GM19395 (cell line): ENCODE data around the gene CCR6.
A peak's percentile ranks its signal among the peaks of the same experiment; 100 is the strongest.
"Not testable (repeated sequence)": the region's sequence is repeated elsewhere in the genome, so short reads cannot be mapped to it uniquely, and the experiment has no call there.

ENCODE experiments used
- ATAC-seq: cut with Tn5 transposase; IDR thresholded peaks from one replicate; pipeline ENCODE4 v1.9.1; 2021; ENCODE audit warnings: mild to moderate bottlenecking, moderate library complexity; ENCODE audit not compliant: unreplicated experiment

Gene CCR6

DNA sequence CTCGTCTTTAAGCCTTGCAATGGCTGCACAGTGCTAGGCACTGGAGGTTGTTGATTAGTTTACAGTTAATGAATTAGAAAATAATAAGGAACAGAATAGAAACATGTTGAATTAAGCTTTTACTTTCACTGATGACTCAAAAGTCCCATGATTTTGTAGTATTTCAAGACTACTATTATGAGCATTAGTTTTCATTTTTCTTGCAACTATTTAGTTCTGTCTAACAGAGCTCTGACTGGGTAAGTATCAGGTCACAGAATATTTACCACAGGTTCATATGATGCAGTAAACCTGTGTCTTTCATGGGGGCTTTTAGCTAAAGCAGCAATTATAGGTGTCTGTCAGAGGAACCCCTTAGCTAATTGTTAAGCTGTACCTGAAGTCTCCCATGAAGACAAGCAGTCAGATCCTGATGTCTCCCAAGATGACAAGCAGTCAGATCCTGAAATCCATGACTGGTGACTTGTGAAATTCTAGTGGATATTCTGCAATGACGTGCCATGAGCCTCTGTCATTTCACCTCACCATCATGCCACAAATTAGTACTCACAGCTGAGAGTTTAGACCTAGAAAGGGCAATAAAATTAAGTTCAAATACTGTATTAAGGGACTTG is 43.1 kb downstream of the CCR6 start:
- no peak for ATAC-seq

GRCh38 chr6:167167699-167168098 is 44.8 kb downstream of the CCR6 start:
- not testable (repeated sequence) for ATAC-seq

GRCh38 chr6:167168296-167168695 is 45.4 kb downstream of the CCR6 start:
- not testable (repeated sequence) for ATAC-seq

- ATAC-seq: not testable (repeated sequence)
These were observed 47.0 kb downstream of the CCR6 start for GRCh38 chr6:167169867-167170266.

GRCh38 chr6:167171300-167171699 is 48.4 kb downstream of the CCR6 start:
- not testable (repeated sequence) for ATAC-seq

- ATAC-seq: not testable (repeated sequence)
These were observed 49.1 kb downstream of the CCR6 start for GRCh38 chr6:167172011-167172410.

- ATAC-seq: not testable (repeated sequence)
These were observed 54.4 kb downstream of the CCR6 start for GRCh38 chr6:167177271-167177670.

GRCh38 chr6:167178896-167179655 is 56.2 kb downstream of the CCR6 start:
- ATAC-seq: not testable (repeated sequence)

DNA sequence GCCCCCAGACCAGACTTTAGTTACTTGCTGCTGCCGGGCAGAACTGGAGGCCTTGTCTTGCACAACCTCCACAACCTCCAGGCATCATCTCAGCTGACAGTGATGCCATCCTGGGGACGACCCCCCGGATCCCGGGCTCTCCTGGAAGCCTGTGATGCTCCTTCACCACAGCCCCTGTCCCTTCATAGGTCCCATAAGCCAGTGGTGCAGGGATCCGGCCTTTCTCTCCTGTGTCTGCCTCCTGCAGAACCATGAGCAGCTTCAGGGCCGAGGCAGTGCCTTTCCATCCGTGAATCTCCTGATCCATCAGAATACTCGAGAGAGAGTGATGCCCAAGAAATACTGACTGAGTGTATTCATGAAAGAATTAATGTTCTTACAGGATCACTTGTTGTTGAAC is 57.2 kb downstream of the CCR6 start:
- not testable (repeated sequence) for ATAC-seq

DNA sequence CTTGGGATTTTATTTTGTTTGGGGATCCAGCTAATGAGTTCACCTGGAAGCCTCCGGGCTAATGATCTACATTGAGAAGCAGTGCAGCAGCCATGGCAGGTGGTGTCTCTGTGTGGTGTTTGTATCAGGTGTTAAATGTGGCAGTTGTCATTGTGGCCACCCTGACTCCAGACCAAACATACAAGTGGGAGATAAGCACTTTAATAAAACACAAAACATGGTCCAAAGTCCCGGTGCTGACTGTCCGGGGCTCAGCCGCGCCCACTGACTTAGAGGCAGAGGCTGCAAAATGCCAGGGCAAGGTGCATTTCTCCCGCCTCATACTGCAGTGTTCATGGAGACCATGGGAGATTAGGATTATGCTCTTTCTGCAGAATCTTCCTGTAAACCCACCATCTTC is 58.5 kb downstream of the CCR6 start:
- ATAC-seq: not testable (repeated sequence)

DNA sequence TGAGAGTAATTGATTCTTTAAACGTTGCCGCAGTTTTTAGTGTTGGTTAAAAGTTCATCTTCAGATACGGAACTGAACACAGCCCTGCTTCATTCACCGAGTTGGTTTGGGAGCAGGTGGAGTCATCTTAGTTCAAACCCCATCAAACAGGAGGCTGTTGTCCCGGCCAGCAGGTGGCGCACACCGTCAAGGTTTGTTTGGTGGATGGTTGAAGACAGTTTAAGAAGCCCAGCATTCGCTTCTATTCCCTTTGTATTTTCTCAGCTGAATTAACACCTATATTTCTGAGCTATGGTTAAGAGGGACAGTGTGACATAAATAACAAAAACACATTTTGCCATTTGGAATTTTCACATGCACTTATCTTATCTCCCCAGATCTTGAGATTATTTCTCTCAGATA is 60.0 kb downstream of the CCR6 start:
- peak; percentile 77 for ATAC-seq

DNA sequence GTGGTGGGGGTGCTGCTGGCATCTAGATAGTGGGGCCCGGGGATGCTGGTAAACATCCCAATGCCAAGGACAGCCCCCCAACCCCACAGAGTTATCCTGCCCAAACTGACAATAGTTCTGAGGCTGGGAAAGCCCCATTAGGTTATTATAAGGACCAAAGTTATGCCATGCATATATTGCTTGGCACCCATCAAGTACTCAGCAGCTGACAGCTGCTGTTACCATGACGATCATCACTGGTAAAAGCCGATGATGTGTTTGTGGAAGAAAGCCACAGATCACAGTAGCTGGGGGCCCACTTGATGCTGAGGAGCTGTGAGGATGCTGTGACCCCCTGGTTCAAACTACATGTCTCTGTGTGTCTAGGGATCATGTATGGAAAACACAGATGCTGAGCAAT is 62.2 kb downstream of the CCR6 start:
- ATAC-seq: not testable (repeated sequence)

DNA sequence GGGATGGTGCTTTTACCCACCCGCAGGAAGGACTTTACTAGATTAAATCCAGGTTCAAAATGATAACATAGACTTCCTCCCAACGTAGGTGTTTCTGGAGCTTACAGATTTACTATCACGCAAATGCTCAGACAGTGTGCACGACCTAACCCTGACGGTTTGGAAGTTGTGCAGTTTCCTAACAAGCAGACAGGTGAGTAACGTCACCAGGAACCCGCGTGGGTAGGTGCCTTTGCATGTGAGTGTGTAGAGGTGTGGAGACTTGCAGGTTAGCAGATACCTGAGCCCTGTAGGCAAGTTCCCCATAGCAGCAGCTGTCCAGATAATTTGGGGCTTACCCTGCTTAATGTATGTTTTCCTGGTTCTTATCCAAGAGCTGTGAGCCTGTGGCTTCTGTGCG is 64.4 kb downstream of the CCR6 start:
- ATAC-seq: not testable (repeated sequence)
